ENCODE results near the gene PFN1. TPM values are rescaled to one million over a fixed set of nuclear protein-coding genes. Genes with fewer than 3 reads are reported as not detected.

PFN1 gene
- total and polyA plus RNA-seq, 10 of the 15 experiments (the other 5 are each of a cell fraction or from before 2014, with no cell fraction given): 154 to 3,892 (median 1,918) TPM

DNA sequence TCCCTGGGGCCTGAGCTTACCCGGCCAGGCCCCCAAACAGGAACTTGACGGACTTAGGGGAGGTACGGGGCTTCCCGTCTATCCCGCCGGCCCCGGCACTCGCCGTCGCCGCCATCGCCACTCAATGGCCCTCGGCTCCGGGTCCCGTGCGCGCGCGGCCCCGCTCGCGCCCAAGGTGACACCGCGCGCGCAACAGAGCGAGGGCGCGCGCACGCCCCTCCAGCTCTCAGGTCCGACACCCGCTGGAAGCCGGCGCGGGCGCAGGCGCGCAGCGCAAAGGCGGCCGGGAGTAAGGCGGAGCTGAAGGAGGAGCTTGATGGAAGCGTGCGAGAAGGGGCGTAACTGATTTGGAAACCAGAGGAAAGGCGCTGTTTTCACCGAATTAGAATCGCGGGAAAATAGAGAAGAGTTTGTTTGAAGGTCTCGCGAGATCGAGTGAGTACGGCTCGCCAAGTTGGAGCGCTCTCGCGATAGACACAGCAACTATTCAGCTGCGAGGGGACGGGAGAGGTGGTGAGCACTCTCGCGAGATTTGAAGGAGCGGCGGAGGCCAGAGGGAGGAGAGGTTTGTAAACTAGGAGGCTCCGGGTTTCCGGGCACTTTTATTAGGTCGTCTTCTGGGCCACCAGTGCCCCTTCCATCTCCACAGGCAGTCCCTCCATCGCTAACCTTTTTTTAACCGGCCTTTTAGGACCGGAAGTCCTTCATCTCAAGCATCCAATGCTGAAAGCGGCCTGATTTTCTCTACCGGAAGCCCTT, 8.4 kb downstream of the PFN1 start, which contains the start of the genes RNF167 and SLC25A11 (continued):
- TF ChIP-seq, protein P1, sequence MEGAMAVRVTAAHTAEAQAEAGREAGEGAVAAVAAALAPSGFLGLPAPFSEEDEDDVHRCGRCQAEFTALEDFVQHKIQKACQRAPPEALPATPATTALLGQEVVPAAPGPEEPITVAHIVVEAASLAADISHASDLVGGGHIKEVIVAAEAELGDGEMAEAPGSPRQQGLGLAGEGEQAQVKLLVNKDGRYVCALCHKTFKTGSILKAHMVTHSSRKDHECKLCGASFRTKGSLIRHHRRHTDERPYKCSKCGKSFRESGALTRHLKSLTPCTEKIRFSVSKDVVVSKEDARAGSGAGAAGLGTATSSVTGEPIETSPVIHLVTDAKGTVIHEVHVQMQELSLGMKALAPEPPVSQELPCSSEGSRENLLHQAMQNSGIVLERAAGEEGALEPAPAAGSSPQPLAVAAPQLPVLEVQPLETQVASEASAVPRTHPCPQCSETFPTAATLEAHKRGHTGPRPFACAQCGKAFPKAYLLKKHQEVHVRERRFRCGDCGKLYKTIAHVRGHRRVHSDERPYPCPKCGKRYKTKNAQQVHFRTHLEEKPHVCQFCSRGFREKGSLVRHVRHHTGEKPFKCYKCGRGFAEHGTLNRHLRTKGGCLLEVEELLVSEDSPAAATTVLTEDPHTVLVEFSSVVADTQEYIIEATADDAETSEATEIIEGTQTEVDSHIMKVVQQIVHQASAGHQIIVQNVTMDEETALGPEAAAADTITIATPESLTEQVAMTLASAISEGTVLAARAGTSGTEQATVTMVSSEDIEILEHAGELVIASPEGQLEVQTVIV (IDR thresholded peaks at IDR 0.05; ENCODE audit: borderline replicate concordance, partially characterized antibody): no peak
- TF ChIP-seq KLF5 (IDR thresholded peaks at IDR 0.05; ENCODE audit: partially characterized antibody) (no peak), HCFC1 (IDR thresholded peaks at IDR 0.05; ENCODE audit: low read length) (no peak), FOXK2 (IDR thresholded peaks at IDR 0.05) (peak; percentile 70), RAD51 (IDR thresholded peaks at IDR 0.05) (no peak), RBBP5 (conservative IDR thresholded peaks at IDR 0.05) (no peak), ZBTB4 (CRISPR knock-in tag; IDR thresholded peaks at IDR 0.05) (no peak), TAF1 (IDR thresholded peaks at IDR 0.05; ENCODE audit: borderline replicate concordance, low read depth, low read length) (peak; percentile 85)
- TF ChIP-seq, protein P2, sequence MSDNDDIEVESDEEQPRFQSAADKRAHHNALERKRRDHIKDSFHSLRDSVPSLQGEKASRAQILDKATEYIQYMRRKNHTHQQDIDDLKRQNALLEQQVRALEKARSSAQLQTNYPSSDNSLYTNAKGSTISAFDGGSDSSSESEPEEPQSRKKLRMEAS (IDR thresholded peaks at IDR 0.05; ENCODE audit: low read depth, low read length): peak; percentile 52; the same call in 1 of the 2 replicates

Data from GM12878 (cell line).